NCI-H526 (cell line): ENCODE results near the gene MAD1L1.

ENCODE experiments used
- DNase-seq, 2 experiments: peaks; one replicate each; lab custom pipeline; 2025; lab: John Stamatoyannopoulos, UW

Gene MAD1L1

GRCh38 chr7:2140216-2141020, 92.3 kb downstream of the MAD1L1 start:
- DNase-seq, result peak; percentile 14 to 48

- DNase-seq, result no peak
These were observed 93.6 kb downstream of the MAD1L1 start for GRCh38 chr7:2139004-2139699.

- DNase-seq, result no peak
These were observed 94.5 kb downstream of the MAD1L1 start for GRCh38 chr7:2138146-2138765.

- no peak for DNase-seq
These were observed 98.0 kb downstream of the MAD1L1 start for GRCh38 chr7:2134740-2135139.

GRCh38 chr7:2132243-2132642, 100.5 kb downstream of the MAD1L1 start:
- no peak for DNase-seq

GRCh38 chr7:2131800-2132199, 100.9 kb downstream of the MAD1L1 start:
- no peak for DNase-seq

GRCh38 chr7:2131341-2131740, 101.4 kb downstream of the MAD1L1 start:
- DNase-seq, result peak in 1 of 2 experiments; percentile 38

GRCh38 chr7:2130096-2130375, 102.7 kb downstream of the MAD1L1 start:
- peak in 1 of 2 experiments; percentile 70 for DNase-seq

GRCh38 chr7:2129323-2130095, 103.2 kb downstream of the MAD1L1 start:
- peak; percentile 9 to 70 for DNase-seq

- no peak for DNase-seq
These were observed 104.0 kb downstream of the MAD1L1 start for GRCh38 chr7:2128601-2129322.

- DNase-seq, result peak; percentile 75 to 88
These were observed 106.1 kb downstream of the MAD1L1 start for GRCh38 chr7:2126621-2127020.

- DNase-seq, result no peak
These were observed 106.8 kb downstream of the MAD1L1 start for GRCh38 chr7:2125931-2126330.

GRCh38 chr7:2124604-2125345, 108.0 kb downstream of the MAD1L1 start:
- no peak for DNase-seq

- no peak for DNase-seq
These were observed 108.8 kb downstream of the MAD1L1 start for GRCh38 chr7:2123916-2124315.

- DNase-seq, result peak in 1 of 2 experiments; percentile 42
These were observed 109.4 kb downstream of the MAD1L1 start for GRCh38 chr7:2123360-2123759.

- no peak for DNase-seq
These were observed 110.1 kb downstream of the MAD1L1 start for GRCh38 chr7:2122651-2123050.

GRCh38 chr7:2120841-2121830, 111.6 kb downstream of the MAD1L1 start:
- no peak for DNase-seq

- no peak for DNase-seq
These were observed 112.5 kb downstream of the MAD1L1 start for GRCh38 chr7:2120251-2120660.

- DNase-seq, result no peak
These were observed 114.0 kb downstream of the MAD1L1 start for GRCh38 chr7:2118630-2119190.
